CD4-positive, alpha-beta T cell treated with Interleukin-12 subunit alpha and Interleukin-12 subunit beta, for 1 hour (primary cell): ENCODE results near the gene PHF3.

Experiments
- DNase-seq: peaks from one replicate; pipeline ENCODE4 v3.0.0-alpha.2; 2020

PHF3 gene

DNA sequence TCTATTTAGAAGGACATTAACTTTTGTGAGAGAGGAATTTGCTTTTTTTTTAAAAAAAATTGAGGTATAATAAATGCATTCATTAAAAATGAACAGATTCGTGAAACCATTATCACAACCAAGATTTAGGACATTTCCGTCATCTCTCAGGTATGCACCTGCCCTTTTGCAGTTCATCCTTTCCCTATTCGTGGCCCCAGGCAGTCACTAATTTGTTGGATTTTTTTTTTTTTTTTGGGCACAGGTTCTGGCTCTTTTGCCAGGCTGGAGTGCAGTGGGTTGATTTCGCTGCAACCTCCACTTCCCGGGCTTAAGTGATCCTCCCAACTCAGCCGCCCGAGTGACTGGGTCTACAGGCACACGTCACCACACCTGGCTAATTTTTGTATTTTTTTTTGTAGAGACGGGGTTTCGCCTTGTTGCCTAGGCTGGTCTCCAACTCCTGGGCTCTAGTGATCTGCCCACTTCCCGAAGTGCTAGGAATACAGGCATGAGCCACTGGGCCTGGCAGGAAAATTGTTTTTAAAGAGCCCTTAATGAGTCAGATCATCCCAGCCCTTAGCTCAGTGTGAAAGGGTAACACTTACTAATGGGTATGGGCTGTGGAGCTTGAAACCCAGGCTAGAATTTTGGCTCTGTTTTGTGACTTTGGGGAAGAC lies 9.2 kb downstream of the PHF3 start:
- no peak for DNase-seq

- no peak for DNase-seq
Observed at GRCh38 chr6:63649269-63649668, 13.7 kb downstream of the PHF3 start.

- DNase-seq: no peak
Observed at GRCh38 chr6:63649847-63650265, 14.3 kb downstream of the PHF3 start.

DNA sequence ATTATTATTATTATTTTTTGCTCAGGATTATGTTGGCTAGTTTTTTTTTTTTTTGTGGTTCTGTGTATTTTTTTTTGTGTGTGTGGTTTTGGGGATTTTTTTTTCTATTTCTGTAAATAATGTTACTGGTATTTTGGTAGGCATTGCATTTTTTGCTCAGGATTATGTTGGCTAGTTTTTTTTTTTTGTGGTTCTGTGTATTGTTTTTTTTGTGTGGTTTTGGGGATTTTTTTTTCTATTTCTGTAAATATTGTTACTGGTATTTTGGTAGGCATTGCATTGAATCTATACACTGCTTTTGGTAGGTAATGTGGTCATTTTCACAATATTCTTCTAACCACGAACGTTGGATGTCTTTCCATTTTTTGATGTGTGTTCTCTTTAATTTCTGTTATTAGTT lies 17.4 kb downstream of the PHF3 start:
- no peak for DNase-seq

DNA sequence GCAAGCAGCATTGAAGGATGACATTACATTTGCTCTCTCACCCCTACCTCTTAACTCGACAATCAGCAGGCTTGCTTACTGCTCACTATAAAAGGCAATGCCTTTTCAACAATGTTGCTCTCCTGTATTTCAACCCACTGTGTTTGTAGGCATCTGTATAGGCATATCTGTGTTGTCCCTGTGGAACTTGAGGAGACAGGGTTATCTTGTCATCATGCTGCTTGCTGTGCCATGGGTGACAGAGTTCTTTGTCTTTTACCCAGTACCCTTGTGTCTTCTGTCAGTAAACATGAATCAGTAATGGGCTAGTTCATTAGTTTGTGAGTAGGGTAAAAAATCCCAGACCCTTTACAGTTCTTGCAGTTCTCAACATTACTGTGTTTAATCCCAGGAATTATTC lies 25.2 kb downstream of the PHF3 start:
- DNase-seq: no peak

DNA sequence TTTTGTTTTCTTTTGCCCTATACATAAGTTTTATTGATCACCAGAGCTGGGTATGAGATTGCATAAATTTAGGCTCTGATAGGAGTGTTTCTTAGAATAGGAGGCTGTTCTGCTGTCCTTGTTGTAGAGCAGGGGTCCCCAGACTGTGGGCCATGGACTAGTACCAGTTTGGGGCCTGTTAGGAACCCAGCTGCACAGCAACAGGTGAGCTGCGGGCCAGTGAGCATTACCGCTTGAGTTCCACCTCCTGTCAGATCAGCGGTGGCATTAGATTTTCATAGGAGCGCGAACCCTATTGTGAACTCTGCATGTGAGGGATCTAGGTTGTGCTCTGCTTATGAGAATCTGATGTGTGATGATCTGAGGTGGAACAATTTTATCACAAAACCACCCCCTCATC lies 26.2 kb downstream of the PHF3 start:
- no peak for DNase-seq

- no peak for DNase-seq
Observed at GRCh38 chr6:63663147-63663955, 27.7 kb downstream of the PHF3 start.

- DNase-seq: no peak
Observed at GRCh38 chr6:63663956-63664281, 28.3 kb downstream of the PHF3 start.

DNA sequence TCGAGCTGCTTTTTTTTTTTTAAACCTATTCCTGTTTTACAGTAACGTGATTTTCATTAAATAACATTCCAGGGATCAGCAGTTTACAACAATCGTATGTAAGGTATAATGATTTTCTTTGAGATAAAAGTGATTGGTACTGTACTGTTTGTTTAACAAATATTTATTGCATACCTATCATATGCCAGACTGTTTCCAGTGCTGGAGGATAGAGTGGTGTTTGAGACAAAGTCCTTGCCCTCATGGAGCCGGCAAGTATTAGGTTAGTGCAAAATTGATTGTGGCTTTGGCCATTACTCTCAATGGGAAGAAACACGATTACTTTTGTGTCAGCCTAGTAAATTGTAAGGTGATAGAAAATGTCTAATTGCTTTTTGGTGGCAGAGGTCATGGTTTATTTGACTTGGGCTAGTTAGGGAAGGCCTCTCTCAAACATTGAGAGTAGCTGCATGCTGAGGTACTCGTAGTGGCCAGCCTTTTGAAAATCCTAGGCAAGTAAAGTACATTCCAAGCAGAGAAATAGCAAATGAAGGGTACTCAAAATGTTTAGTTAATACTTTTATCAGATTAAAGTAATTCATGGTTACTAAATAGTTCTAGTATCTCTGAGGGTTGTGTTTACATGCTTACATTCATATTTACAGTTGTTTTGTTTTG lies 35.6 kb downstream of the PHF3 start:
- no peak for DNase-seq

- DNase-seq: no peak
Observed at GRCh38 chr6:63672582-63673129, 37.1 kb downstream of the PHF3 start.

DNA sequence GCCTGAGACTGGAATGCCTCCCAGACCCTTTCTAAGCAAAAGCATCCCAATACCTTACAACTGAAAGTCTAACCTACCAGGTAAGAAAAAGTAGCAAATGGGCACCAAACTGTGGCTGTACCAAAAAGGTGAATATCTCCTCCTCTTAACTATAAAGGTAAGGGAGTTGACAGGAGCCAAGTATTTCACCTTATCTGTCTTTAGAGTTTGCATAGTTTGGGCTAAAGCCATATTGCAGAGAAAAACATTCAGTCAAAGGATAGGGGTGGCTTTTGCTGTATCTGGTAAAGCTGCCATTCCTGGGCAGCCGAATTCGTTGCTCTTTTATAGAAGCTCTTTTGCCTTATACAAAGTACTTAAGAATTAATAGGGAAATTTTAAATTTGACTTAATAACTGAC lies 38.1 kb downstream of the PHF3 start:
- DNase-seq: no peak

DNA sequence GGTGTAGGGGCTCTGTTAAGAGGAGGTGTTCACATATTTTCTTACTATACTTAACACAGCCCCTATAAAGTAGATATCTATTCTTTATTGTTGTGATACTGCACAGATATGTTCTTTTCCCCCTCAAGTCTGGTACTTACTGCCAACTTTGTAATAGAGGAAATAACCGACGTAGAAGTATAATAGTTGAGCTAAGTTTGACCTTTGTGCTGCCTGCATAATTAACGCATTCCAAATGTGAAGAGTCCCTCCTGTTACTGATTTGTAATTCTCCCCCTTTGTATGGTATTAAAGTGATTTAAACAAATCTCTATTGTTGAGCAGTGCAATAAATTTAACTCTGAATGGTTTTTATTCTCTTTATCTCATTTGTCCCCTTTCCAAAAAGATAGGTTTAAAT lies 39.0 kb downstream of the PHF3 start:
- DNase-seq: no peak

- DNase-seq: no peak
Observed at GRCh38 chr6:63675138-63675537, 39.5 kb downstream of the PHF3 start.

- no peak for DNase-seq
Observed at GRCh38 chr6:63676412-63677114, 41.0 kb downstream of the PHF3 start.

DNA sequence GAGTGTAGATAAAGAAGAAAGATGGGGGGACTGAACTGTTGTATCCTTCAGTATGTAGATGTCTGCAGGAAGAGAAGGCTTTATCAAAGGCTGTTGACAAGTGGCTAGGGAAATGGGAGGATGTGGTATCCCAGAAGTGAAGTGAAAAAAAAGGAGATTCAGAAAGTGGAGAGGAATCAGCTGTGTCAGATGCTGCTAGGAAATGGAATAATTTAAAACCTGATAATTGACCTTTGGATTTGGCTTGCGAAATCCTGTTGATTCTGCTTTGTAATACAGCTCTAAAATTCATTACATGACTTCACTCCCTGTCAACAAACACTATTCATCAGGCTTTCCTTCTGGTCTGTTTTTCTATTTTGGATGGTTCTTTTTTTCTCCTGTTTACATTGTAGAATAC lies 41.7 kb downstream of the PHF3 start:
- no peak for DNase-seq

- DNase-seq: no peak
Observed at GRCh38 chr6:63683071-63683603, 47.5 kb downstream of the PHF3 start.

GRCh38 chr6:63685446-63686379 lies 50.1 kb downstream of the PHF3 start:
- DNase-seq: no peak

- no peak for DNase-seq
Observed at GRCh38 chr6:63689421-63689820, 53.8 kb downstream of the PHF3 start.

DNA sequence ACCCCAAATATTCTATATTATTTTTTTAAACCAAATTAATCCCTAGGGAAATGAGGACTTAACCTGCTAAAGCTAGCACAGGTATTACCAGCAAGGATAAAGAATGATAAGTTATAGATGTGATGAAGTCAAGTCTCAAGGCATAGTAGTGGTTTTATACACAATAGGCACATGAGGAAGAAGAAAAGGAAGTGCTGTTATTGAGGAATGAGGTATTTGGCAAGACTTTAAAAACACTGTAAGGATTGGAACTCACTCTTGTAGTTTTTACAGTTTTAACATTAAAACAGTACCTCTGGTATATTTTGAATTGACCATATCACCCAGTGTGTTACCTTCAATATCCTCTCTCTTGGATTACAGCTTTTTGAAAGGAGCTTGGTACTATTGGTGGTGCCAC lies 54.6 kb downstream of the PHF3 start:
- DNase-seq: no peak

- DNase-seq: no peak
Observed at GRCh38 chr6:63705707-63706106, 70.1 kb downstream of the PHF3 start.

DNA sequence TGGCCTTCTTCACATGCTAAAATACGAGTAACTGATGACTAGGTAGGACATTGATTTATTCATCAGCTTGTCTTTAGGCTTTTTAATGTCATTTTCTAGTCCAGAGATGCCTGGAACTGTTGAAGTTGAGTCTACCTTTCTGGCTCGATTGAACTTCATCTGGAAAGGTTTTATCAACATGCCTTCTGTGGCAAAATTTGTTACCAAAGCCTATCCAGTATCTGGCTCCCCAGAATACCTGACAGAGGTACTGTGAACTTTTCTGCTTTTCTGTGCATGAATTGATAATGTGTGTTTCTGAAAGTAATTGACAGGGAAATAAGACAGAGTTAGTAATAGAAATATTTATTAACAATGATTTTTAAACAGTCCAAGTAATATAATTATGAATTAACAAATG lies 71.0 kb downstream of the PHF3 start:
- no peak for DNase-seq

DNA sequence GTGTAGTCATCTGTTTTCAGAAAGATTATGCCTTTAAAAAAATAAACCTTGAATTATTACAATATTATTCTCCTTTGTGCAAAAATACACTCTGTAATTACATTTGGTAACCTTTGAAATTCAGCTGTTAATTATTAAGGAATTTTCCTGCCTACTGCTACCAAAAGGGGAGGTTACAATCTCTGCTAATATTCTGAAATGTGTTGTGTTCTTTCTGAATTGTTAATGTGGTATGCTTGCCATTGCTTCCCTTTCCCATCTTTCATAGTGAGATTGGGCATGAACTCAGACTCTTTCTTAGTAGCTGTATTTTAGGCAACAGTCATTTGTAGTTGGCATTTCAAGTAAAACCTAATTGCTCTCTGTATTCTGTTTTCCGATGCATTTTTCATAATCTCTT lies 73.0 kb downstream of the PHF3 start:
- no peak for DNase-seq
